WTC11 (cell line): ENCODE measurements around the gene NLRC5. TPM values are rescaled to one million over a fixed set of nuclear protein-coding genes. Genes with fewer than 3 reads are reported as not detected.

Experiments used
- ATAC-seq: fragments of 200-7000 bp; cut with Tn5 transposase; 2 replicates; pipeline ENCODE4 v1.10.0; 2021; ENCODE audit warnings: mild to moderate bottlenecking, moderate library complexity
- CTCF ChIA-PET: fragments of 300-600 bp; sonication (Branson Sonifier 250); formaldehyde crosslinking; loops from one replicate; lab custom pipeline; 2021; ENCODE audit warnings: antibody characterized with exemption; lab: Charles Lee
- POLR2A ChIA-PET: fragments of 350-600 bp; sonication (Branson Sonifier 250); formaldehyde crosslinking; loops from one replicate; lab custom pipeline; 2021; ENCODE audit warnings: antibody characterized with exemption; lab: Charles Lee
- DNase-seq: peaks from one replicate; pipeline ENCODE4 v3.0.0; 2021; ENCODE audit warnings: low spot score
- H3K27ac Mint-ChIP-seq: 2 replicates; pipeline ENCODE4 v1.8.0; 2021; ENCODE audit warnings: mixed read lengths
- H3K27me3 Mint-ChIP-seq: 2 replicates; pipeline ENCODE4 v1.8.0; 2021; ENCODE audit warnings: low read depth, mild to moderate bottlenecking, moderate library complexity, mixed read lengths
- H3K36me3 Mint-ChIP-seq: 2 replicates; pipeline ENCODE4 v1.8.0; 2021; ENCODE audit warnings: mixed read lengths
- H3K4me1 Mint-ChIP-seq: 2 replicates; pipeline ENCODE4 v1.8.0; 2022; ENCODE audit warnings: mixed read lengths
- H3K4me3 Mint-ChIP-seq: 2 replicates; pipeline ENCODE4 v1.8.0; 2021; ENCODE audit warnings: mild to moderate bottlenecking, moderate library complexity, mixed read lengths
- H3K9me3 Mint-ChIP-seq: 2 replicates; pipeline ENCODE4 v1.8.0; 2021; ENCODE audit warnings: mixed read lengths
- CREM ChIP-seq: sonication (generic); formaldehyde crosslinking; IDR thresholded peaks from 2 replicates; pipeline ENCODE4 v1.8.1; 2022; ENCODE audit warnings: mild to moderate bottlenecking, missing genetic modification reagents, moderate library complexity
- FOXP1 ChIP-seq: sonication (generic); formaldehyde crosslinking; IDR thresholded peaks from 2 replicates; pipeline ENCODE4 v1.8.0; 2022; ENCODE audit warnings: missing genetic modification reagents, mild to moderate bottlenecking, moderate library complexity, borderline replicate concordance
- JAZF1 ChIP-seq: fragments of 250-450 bp; sonication (Bioruptor Pico); IDR thresholded peaks from 2 replicates; pipeline ENCODE4 v1.9.0; 2021; ENCODE audit warnings: moderate library complexity, mild to moderate bottlenecking, inconsistent platforms
- RORB ChIP-seq: fragments of 250-450 bp; sonication (Bioruptor Pico); IDR thresholded peaks from 2 replicates; pipeline ENCODE4 v1.9.0; 2021; ENCODE audit warnings: mild to moderate bottlenecking
- SOX15 ChIP-seq: fragments of 250-450 bp; sonication (Bioruptor Pico); IDR thresholded peaks from 2 replicates; pipeline ENCODE4 v1.9.0; 2021; ENCODE audit warnings: mild to moderate bottlenecking
- SP1 ChIP-seq: sonication (generic); formaldehyde crosslinking; conservative IDR thresholded peaks from 2 replicates; pipeline ENCODE4 v1.8.1; 2022; ENCODE audit warnings: missing genetic modification reagents
- TEAD1 ChIP-seq: sonication (generic); formaldehyde crosslinking; IDR thresholded peaks from 2 replicates; pipeline ENCODE4 v1.8.0; 2022; ENCODE audit warnings: mild to moderate bottlenecking, missing genetic modification reagents
- ZNF423 ChIP-seq: fragments of 250-450 bp; sonication (Bioruptor Pico); IDR thresholded peaks from 2 replicates; pipeline ENCODE4 v2.1.2; 2022; ENCODE audit warnings: mild to moderate bottlenecking, moderate library complexity
- total RNA-seq: library from RNA; stranded (reverse); gene quantifications from 3 replicates; pipeline ENCODE4 v1.2.3, GENCODE V29; 2021
- TF ChIP-seq, protein P1 (sequence below): fragments of 200-600 bp; IDR thresholded peaks from 2 replicates; pipeline ENCODE4 v1.8.0; 2022; ENCODE audit warnings: antibody characterized with exemption
- TF ChIP-seq, protein P2 (sequence below): sonication (generic); formaldehyde crosslinking; IDR thresholded peaks from 2 replicates; pipeline ENCODE4 v1.8.0; 2022; ENCODE audit warnings: mild to moderate bottlenecking, missing genetic modification reagents
- TF ChIP-seq, protein P3 (sequence below): sonication (generic); formaldehyde crosslinking; IDR thresholded peaks from 2 replicates; pipeline ENCODE4 v1.8.0; 2022; ENCODE audit warnings: mild to moderate bottlenecking, missing genetic modification reagents
- TF ChIP-seq, protein P4 (sequence below): sonication (generic); formaldehyde crosslinking; IDR thresholded peaks from 2 replicates; pipeline ENCODE4 v1.8.1; 2022; ENCODE audit warnings: low read depth, mild to moderate bottlenecking, moderate library complexity, missing genetic modification reagents, borderline replicate concordance
- TF ChIP-seq, protein P5 (sequence below): sonication (generic); formaldehyde crosslinking; IDR thresholded peaks from 2 replicates; pipeline ENCODE4 v1.8.0; 2022; ENCODE audit warnings: missing genetic modification reagents
- TF ChIP-seq, protein P6 (sequence below): sonication (generic); formaldehyde crosslinking; IDR thresholded peaks from 2 replicates; pipeline ENCODE4 v1.8.1; 2022; ENCODE audit warnings: mild to moderate bottlenecking, missing genetic modification reagents, moderate library complexity, borderline replicate concordance

Gene NLRC5
- total RNA-seq, 1 experiment from 2014 or later = 2.8 TPM

DNA sequence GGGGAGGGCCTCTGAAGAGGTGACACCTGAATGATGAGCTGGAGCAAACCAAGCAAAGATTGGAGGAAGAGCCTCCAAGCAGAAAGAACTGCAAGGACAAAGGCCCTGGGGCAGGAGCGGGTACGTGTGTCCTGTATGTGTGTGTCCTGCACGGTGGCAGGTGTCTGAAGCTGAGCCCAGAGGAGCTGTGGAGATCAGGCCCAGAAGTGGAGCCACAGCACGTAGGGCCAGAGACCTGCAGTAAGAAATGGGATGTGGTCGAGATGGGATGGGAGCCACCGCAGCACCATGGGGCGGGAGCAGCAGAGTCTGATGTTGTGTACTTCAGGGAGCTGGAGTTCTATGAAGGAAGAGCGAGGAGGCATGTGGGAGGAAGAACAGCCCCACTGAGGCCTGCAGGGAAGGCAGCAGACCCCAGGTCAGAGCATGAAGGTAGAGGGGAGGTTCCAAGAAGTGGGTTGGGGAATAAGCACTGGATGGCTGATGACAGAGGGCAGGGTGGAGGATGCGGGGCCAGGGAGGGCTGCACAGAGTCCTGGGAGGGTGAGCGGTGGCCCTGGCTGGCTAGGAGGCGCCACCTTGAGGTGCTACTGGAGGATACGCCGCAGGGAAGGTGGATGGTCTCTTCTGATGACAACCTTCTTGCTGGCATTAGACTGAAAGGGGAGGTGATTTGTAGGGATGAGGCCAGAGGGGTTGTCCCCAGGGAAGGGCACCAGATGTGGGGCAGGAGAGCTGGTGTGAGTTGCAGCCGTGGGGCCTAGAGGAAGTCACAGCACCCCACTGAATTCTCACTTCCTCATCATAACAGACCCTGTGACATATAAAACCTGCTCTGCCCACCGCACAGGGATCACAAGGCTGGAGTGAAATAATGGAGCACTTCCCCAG lies 38.2 kb upstream of the NLRC5 start:
- peak; percentile 93 for ATAC-seq
- H3K27me3 Mint-ChIP-seq = no peaks in the 10 kb centered on the region; the same call in 1 of the 2 replicates
- peak; percentile 72 for DNase-seq
- peaks cover 10% of the 10 kb centered on the region for H3K4me1 Mint-ChIP-seq
- peaks cover 3% of the 10 kb centered on the region; the same call in 1 of the 2 replicates for H3K36me3 Mint-ChIP-seq
- peaks cover 7% of the 10 kb centered on the region for H3K9me3 Mint-ChIP-seq
- ChIA-PET CTCF (interaction anchor here (0.7 to 1.1 kb wide), 4 partner anchors 11 to 158 kb away, joined by 3 to 5 read pairs (median 3); no protein-coding TSS in a partner anchor), POLR2A (no interaction called here)
- H3K27ac Mint-ChIP-seq = no peak overlapping the region
- TF ChIP-seq SP1 (CRISPR knock-in tag) = no peak
- peak; percentile 54 for TF ChIP-seq ZNF423 (CRISPR knock-in tag)
- TF ChIP-seq, protein P1, sequence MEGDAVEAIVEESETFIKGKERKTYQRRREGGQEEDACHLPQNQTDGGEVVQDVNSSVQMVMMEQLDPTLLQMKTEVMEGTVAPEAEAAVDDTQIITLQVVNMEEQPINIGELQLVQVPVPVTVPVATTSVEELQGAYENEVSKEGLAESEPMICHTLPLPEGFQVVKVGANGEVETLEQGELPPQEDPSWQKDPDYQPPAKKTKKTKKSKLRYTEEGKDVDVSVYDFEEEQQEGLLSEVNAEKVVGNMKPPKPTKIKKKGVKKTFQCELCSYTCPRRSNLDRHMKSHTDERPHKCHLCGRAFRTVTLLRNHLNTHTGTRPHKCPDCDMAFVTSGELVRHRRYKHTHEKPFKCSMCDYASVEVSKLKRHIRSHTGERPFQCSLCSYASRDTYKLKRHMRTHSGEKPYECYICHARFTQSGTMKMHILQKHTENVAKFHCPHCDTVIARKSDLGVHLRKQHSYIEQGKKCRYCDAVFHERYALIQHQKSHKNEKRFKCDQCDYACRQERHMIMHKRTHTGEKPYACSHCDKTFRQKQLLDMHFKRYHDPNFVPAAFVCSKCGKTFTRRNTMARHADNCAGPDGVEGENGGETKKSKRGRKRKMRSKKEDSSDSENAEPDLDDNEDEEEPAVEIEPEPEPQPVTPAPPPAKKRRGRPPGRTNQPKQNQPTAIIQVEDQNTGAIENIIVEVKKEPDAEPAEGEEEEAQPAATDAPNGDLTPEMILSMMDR = 0 out of 2 replicates have a peak, but pooled peaks have one; percentile 35
- TF ChIP-seq, all 79 proteins: peak for 2
- no peak overlapping the region for H3K4me3 Mint-ChIP-seq

DNA sequence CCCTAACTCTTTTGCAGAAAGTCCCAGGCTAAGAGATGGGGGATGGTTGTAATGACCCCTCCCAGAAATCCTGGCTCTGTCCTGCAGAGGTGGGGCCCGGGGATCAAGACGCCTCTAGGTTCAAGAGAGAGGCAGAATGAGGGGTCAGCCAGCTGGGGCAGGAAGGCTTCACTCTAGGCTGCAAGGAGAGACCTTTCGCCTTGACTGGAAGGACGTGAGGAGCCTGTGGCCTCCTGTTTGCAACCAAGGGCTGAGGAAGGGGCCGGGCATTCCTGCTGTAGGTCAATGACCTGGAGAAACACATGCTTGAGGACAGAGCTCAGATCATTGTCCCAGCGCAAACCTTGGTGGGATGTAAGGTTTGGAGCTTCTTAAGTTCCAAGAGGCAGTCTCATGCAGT lies 36.4 kb upstream of the NLRC5 start:
- H3K27me3 Mint-ChIP-seq = no peaks in the 10 kb centered on the region; the same call in 1 of the 2 replicates
- ChIA-PET POLR2A (no interaction called here), CTCF (interaction anchor here (0.5 to 0.6 kb wide), 2 partner anchors 11 to 67 kb away, joined by 3 to 4 read pairs; no protein-coding TSS in a partner anchor)
- peaks cover 10% of the 10 kb centered on the region for H3K9me3 Mint-ChIP-seq
- no peak overlapping the region for H3K4me3 Mint-ChIP-seq
- H3K4me1 Mint-ChIP-seq = no peaks in the 10 kb centered on the region
- no peak for ATAC-seq
- TF ChIP-seq SOX15 (CRISPR knock-in tag) = no peak
- TF ChIP-seq, protein P2, sequence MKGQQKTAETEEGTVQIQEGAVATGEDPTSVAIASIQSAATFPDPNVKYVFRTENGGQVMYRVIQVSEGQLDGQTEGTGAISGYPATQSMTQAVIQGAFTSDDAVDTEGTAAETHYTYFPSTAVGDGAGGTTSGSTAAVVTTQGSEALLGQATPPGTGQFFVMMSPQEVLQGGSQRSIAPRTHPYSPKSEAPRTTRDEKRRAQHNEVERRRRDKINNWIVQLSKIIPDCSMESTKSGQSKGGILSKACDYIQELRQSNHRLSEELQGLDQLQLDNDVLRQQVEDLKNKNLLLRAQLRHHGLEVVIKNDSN (CRISPR knock-in tag) = no peak
- no peak for TF ChIP-seq JAZF1 (CRISPR knock-in tag)
- TF ChIP-seq, protein P3, sequence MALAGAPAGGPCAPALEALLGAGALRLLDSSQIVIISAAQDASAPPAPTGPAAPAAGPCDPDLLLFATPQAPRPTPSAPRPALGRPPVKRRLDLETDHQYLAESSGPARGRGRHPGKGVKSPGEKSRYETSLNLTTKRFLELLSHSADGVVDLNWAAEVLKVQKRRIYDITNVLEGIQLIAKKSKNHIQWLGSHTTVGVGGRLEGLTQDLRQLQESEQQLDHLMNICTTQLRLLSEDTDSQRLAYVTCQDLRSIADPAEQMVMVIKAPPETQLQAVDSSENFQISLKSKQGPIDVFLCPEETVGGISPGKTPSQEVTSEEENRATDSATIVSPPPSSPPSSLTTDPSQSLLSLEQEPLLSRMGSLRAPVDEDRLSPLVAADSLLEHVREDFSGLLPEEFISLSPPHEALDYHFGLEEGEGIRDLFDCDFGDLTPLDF (CRISPR knock-in tag) = no peak
- no peak for TF ChIP-seq RORB
- TF ChIP-seq FOXP1 = no peak
- TF ChIP-seq, protein P4, sequence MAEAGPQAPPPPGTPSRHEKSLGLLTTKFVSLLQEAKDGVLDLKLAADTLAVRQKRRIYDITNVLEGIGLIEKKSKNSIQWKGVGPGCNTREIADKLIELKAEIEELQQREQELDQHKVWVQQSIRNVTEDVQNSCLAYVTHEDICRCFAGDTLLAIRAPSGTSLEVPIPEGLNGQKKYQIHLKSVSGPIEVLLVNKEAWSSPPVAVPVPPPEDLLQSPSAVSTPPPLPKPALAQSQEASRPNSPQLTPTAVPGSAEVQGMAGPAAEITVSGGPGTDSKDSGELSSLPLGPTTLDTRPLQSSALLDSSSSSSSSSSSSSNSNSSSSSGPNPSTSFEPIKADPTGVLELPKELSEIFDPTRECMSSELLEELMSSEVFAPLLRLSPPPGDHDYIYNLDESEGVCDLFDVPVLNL (CRISPR knock-in tag) = no peak
- no peak for TF ChIP-seq CREM (CRISPR knock-in tag)
- TF ChIP-seq, protein P5, sequence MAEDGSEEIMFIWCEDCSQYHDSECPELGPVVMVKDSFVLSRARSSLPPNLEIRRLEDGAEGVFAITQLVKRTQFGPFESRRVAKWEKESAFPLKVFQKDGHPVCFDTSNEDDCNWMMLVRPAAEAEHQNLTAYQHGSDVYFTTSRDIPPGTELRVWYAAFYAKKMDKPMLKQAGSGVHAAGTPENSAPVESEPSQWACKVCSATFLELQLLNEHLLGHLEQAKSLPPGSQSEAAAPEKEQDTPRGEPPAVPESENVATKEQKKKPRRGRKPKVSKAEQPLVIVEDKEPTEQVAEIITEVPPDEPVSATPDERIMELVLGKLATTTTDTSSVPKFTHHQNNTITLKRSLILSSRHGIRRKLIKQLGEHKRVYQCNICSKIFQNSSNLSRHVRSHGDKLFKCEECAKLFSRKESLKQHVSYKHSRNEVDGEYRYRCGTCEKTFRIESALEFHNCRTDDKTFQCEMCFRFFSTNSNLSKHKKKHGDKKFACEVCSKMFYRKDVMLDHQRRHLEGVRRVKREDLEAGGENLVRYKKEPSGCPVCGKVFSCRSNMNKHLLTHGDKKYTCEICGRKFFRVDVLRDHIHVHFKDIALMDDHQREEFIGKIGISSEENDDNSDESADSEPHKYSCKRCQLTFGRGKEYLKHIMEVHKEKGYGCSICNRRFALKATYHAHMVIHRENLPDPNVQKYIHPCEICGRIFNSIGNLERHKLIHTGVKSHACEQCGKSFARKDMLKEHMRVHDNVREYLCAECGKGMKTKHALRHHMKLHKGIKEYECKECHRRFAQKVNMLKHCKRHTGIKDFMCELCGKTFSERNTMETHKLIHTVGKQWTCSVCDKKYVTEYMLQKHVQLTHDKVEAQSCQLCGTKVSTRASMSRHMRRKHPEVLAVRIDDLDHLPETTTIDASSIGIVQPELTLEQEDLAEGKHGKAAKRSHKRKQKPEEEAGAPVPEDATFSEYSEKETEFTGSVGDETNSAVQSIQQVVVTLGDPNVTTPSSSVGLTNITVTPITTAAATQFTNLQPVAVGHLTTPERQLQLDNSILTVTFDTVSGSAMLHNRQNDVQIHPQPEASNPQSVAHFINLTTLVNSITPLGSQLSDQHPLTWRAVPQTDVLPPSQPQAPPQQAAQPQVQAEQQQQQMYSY (CRISPR knock-in tag) = no peak
- TF ChIP-seq, protein P6, sequence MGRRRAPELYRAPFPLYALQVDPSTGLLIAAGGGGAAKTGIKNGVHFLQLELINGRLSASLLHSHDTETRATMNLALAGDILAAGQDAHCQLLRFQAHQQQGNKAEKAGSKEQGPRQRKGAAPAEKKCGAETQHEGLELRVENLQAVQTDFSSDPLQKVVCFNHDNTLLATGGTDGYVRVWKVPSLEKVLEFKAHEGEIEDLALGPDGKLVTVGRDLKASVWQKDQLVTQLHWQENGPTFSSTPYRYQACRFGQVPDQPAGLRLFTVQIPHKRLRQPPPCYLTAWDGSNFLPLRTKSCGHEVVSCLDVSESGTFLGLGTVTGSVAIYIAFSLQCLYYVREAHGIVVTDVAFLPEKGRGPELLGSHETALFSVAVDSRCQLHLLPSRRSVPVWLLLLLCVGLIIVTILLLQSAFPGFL (CRISPR knock-in tag) = no peak
- TF ChIP-seq TEAD1 = no peak
- no peak overlapping the region for H3K27ac Mint-ChIP-seq
- H3K36me3 Mint-ChIP-seq = peaks cover 4% of the 10 kb centered on the region; the same call in 1 of the 2 replicates
- no peak for DNase-seq
